ENCODE measurements around the gene PCK2. TPM values are rescaled to one million over a fixed set of nuclear protein-coding genes. Genes with fewer than 3 reads are reported as not detected.

The PCK2 gene
- total RNA-seq, 2 experiments from 2014 or later, result 90.3 to 93.1 TPM

- DNase-seq, result peak; percentile 93
- ChIA-PET POLR2A (interaction anchor here (0.6 to 7.0 kb wide), 22 partner anchors 9 to 126 kb away, joined by 3 to 62 read pairs (median 6); partner anchors contain the start of genes DHRS4L2, EMC9, FITM1 and GMPR2), CTCF (interaction anchor here (0.8 to 6.0 kb wide), 17 partner anchors 9 to 482 kb away, joined by 3 to 37 read pairs (median 6); partner anchors contain the start of genes CIDEB, EMC9, FITM1 and IRF9)
- Mint-ChIP-seq H3K27ac (peak overlapping the region; percentile 99), H3K27me3 (no peaks in the 10 kb centered on the region), H3K4me1 (ENCODE audit: low read depth) (peaks cover 23% of the 10 kb centered on the region), H3K36me3 (ENCODE audit: low read depth) (peaks cover 23% of the 10 kb centered on the region), H3K4me3 (peak overlapping the region; percentile 98), H3K9me3 (no peaks in the 10 kb centered on the region)
- intact Hi-C loops (cut with micrococcal nuclease), result loop anchor here (2.0 kb wide), 1 partner anchor 27 kb away; the partner anchor contains the start of gene EMC9
- TF ChIP-seq CTCF (IDR thresholded peaks at IDR 0.05), result no peak
- peak; percentile 45 for ATAC-seq
Measured at GRCh38 chr14:24113801-24114531, 19.9 kb downstream of the PCK2 start.

GRCh38 chr14:24114532-24115421 lies 20.7 kb downstream of the PCK2 start, which contains the start of the genes DCAF11 and NRL:
Gene DCAF11 (plus strand): TSS chr14:24114777. CDS start chr14:24115595, 818 bp downstream.
Gene NRL (minus strand): TSS chr14:24114949. CDS start chr14:24082848, 32,101 bp downstream.
- ChIA-PET CTCF (interaction anchor here (0.7 to 6.0 kb wide), 20 partner anchors 9 to 483 kb away, joined by 3 to 37 read pairs (median 6); partner anchors contain the start of genes CIDEB, EMC9, FITM1 and IRF9), POLR2A (interaction anchor here (0.6 to 7.0 kb wide), 23 partner anchors 10 to 126 kb away, joined by 3 to 62 read pairs (median 7); partner anchors contain the start of genes DHRS4L2, EMC9, FITM1 and IPO4)
- DNase-seq, result peak; percentile 99
- Mint-ChIP-seq H3K4me3 (peak within 1 kb of the TSS; percentile 98), H3K27ac (peak within 1 kb of the TSS; percentile 99), H3K4me1 (ENCODE audit: low read depth) (peaks cover 20% of the 10 kb centered on the region), H3K9me3 (no peaks in the 10 kb centered on the region), H3K27me3 (no peaks in the 10 kb centered on the region), H3K36me3 (ENCODE audit: low read depth) (peaks cover 29% of the 10 kb centered on the region)
- TF ChIP-seq CTCF (IDR thresholded peaks at IDR 0.05), result no peak
- peak; percentile 88 for ATAC-seq
- intact Hi-C loops (cut with micrococcal nuclease), result loop anchor here (2.0 kb wide), 1 partner anchor 26 kb away; the partner anchor contains the start of gene EMC9

- ChIA-PET CTCF (interaction anchor here (1.2 to 6.0 kb wide), 14 partner anchors 10 to 218 kb away, joined by 3 to 37 read pairs (median 9); partner anchors contain the start of genes EMC9, FITM1, IRF9 and PCK2), POLR2A (interaction anchor here (0.7 to 7.0 kb wide), 14 partner anchors 9 to 73 kb away, joined by 3 to 62 read pairs (median 14); partner anchors contain the start of genes EMC9, FITM1, IPO4 and IRF9)
- no peak for TF ChIP-seq CTCF (IDR thresholded peaks at IDR 0.05)
- no peaks in the 10 kb centered on the region for H3K9me3 Mint-ChIP-seq
- DNase-seq, result no peak
- H3K4me3 Mint-ChIP-seq, result peak overlapping the region; percentile 98
- H3K36me3 Mint-ChIP-seq (ENCODE audit: low read depth), result peaks cover 33% of the 10 kb centered on the region
- H3K4me1 Mint-ChIP-seq (ENCODE audit: low read depth), result peaks cover 20% of the 10 kb centered on the region
- peak overlapping the region; percentile 99 for H3K27ac Mint-ChIP-seq
- H3K27me3 Mint-ChIP-seq, result no peaks in the 10 kb centered on the region
- no peak for ATAC-seq
- intact Hi-C loops (cut with micrococcal nuclease), result loop anchor here (2.0 kb wide), 1 partner anchor 25 kb away; the partner anchor contains the start of gene EMC9
Measured at GRCh38 chr14:24115422-24116127, 21.5 kb downstream of the PCK2 start.

GRCh38 chr14:24116128-24116814 lies 22.2 kb downstream of the PCK2 start:
- Mint-ChIP-seq H3K9me3 (no peaks in the 10 kb centered on the region), H3K36me3 (ENCODE audit: low read depth) (peaks cover 38% of the 10 kb centered on the region), H3K27me3 (no peaks in the 10 kb centered on the region), H3K4me1 (ENCODE audit: low read depth) (peaks cover 20% of the 10 kb centered on the region), H3K27ac (peak overlapping the region; percentile 99), H3K4me3 (peak overlapping the region; percentile 98)
- ChIA-PET POLR2A (interaction anchor here (1.1 to 7.0 kb wide), 10 partner anchors 10 to 126 kb away, joined by 3 to 62 read pairs (median 10); partner anchors contain the start of genes CHMP4A, EMC9, IRF9 and PSME1), CTCF (interaction anchor here (1.2 to 6.0 kb wide), 8 partner anchors 10 to 58 kb away, joined by 4 to 37 read pairs (median 8); partner anchors contain the start of genes EMC9, FITM1, IRF9 and PCK2)
- DNase-seq (no peak), ATAC-seq (no peak)
- TF ChIP-seq CTCF (IDR thresholded peaks at IDR 0.05), result no peak
- intact Hi-C loops (cut with micrococcal nuclease), result no loop called here

Data from activated CD8-positive, alpha-beta T cell treated with anti-CD3 and anti-CD28 coated beads for 36 hours (primary cell).